Activated CD4-positive, alpha-beta T cell treated with anti-CD3 and anti-CD28 coated beads, Interleukin-10, Interleukin-2, amounts not matched to agents 100 ng/mL and 50 ng/mL, durations not matched to agents 16 hours and 8 hours (primary cell): ENCODE results near the gene LRRC25.
"Not testable (repeated sequence)": the region's sequence is repeated elsewhere in the genome, so short reads cannot be mapped to it uniquely, and the experiment has no call there.

Experiments
- DNase-seq: peaks from one replicate; pipeline ENCODE4 v3.0.0-alpha.2; 2020

LRRC25 gene

GRCh38 chr19:18424122-18424889, 26.9 kb upstream of the LRRC25 start:
- DNase-seq: no peak

- DNase-seq: no peak
Measured at GRCh38 chr19:18423258-18424020, 26.0 kb upstream of the LRRC25 start.

- DNase-seq: peak; percentile 78
Measured at GRCh38 chr19:18422530-18423191, 25.2 kb upstream of the LRRC25 start.

GRCh38 chr19:18421371-18421959, 24.0 kb upstream of the LRRC25 start:
- DNase-seq: no peak

- no peak for DNase-seq
Measured at GRCh38 chr19:18420930-18421329, 23.5 kb upstream of the LRRC25 start.

GRCh38 chr19:18419699-18420460, 22.5 kb upstream of the LRRC25 start:
- DNase-seq: peak; percentile 69

- DNase-seq: peak; percentile 85
Measured at GRCh38 chr19:18419195-18419698, 21.8 kb upstream of the LRRC25 start, which contains the start of gene SSBP4. Gene SSBP4, plus strand, starts transcription at chr19:18419398. Its CDS starts 251 bp downstream, at chr19:18419649.

GRCh38 chr19:18418483-18419194, 21.2 kb upstream of the LRRC25 start:
- no peak for DNase-seq

GRCh38 chr19:18418029-18418482, 20.6 kb upstream of the LRRC25 start:
- no peak for DNase-seq

- DNase-seq: peak; percentile 72
Measured at GRCh38 chr19:18417250-18418028, 20.0 kb upstream of the LRRC25 start.

GRCh38 chr19:18416778-18417249, 19.4 kb upstream of the LRRC25 start:
- peak; percentile 84 for DNase-seq

GRCh38 chr19:18415178-18415867, 17.9 kb upstream of the LRRC25 start:
- DNase-seq: no peak

GRCh38 chr19:18414504-18415177, 17.2 kb upstream of the LRRC25 start:
- DNase-seq: no peak

GRCh38 chr19:18412610-18413239, 15.3 kb upstream of the LRRC25 start:
- no peak for DNase-seq

- DNase-seq: no peak
Measured at GRCh38 chr19:18408053-18408476, 10.6 kb upstream of the LRRC25 start.

- DNase-seq: no peak
Measured at GRCh38 chr19:18406749-18407148, 9.3 kb upstream of the LRRC25 start.

- DNase-seq: not testable (repeated sequence)
Measured at GRCh38 chr19:18405754-18406153, 8.3 kb upstream of the LRRC25 start.

GRCh38 chr19:18402455-18403248, 5.2 kb upstream of the LRRC25 start:
- DNase-seq: not testable (repeated sequence)
